GM18870 (cell line): Measurements from ENCODE around the gene TBC1D21.

Experiments used
- ATAC-seq: cut with Tn5 transposase; IDR thresholded peaks from one replicate; pipeline ENCODE4 v1.9.1; 2021; ENCODE audit warnings: moderate library complexity; ENCODE audit not compliant: unreplicated experiment

Gene TBC1D21

DNA sequence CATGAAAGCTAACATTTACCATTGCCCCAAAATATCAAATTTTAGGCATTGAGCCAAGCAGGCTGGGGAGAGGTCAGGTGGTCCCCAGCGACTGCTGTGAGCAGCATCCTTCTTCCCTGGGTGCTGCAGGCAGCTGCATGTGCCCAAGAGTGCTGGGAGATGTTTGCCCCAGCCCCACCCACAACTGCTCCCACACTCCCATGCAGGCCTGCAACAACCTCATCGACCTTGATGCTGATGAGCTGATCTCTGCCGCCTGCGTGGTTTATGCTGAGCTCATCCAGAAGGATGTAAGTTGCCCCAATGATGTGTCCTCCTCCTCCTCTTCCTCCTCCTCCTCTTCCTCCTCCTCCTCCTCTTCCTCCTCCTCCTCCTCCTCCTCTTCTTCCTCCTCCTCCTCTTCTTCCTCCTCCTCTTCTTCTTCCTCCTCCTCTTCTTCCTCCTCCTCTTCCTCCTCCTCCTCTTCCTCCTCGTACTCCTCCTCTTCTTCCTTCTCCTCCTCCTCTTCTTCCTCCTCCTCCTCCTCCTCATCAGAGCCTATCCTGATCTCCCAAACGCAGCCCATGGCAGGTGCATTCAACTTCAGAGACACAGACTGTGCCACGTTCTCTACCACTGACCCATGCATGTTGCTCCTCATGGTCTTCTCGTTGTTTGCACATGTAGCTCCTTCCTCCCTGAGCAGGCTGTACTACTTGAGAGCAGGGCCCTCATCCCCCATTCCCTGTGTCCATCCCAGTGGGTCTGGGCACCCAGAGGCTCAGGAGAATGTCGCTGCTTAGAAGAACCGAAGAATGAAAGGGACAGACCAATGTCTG is 15.1 kb downstream of the TBC1D21 start:
- no peak for ATAC-seq

DNA sequence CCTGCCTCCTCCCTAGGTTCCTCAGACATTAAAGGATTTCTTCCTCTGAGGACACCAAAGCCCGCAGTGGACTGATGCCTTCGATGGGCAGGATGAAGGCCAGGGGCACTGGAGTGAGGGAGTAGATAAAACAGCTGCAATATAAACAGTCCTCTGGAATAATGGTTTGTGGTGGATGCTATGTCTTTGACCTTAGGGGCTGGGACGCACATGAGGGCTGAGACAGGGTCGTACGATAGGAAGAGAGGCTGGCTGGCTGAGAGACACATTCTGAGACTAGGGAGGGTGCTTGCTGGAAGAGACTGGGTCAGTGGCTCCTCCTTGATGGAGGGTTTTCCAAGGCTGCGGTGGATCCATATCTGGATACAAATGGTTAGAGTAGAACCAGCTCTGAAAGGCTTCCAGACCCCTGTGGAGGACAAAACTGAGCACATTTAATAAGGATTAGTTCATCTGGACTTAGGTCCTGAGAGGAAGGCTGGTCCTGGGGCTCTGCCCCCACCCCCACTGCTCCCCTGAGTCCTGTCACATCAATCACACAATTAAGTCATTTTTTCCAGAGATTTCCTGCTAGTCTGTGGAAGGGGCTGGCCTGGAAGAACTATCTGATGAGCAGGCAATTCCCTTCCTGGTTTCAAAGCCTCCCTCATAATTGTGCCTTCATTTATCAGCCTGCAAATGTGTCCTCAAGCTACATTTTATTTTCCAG is 15.8 kb downstream of the TBC1D21 start:
- ATAC-seq: no peak

DNA sequence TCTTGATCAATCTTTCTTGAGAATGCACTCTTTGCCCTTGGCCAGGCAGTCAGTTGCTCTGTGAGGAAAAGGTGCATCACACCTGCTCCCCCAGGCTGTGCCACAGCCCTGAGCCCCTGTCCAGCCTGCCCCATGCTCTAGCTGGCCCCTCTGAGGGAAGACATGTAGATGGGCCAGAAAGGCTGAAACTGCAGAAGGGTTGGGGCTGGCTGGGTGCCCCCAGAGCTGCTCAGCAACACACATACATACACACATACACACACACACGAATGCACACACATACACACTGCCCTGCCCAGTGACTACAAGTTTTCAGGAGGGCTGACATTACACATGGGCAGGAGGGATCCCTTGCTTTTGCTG is 16.4 kb downstream of the TBC1D21 start:
- no peak for ATAC-seq

DNA sequence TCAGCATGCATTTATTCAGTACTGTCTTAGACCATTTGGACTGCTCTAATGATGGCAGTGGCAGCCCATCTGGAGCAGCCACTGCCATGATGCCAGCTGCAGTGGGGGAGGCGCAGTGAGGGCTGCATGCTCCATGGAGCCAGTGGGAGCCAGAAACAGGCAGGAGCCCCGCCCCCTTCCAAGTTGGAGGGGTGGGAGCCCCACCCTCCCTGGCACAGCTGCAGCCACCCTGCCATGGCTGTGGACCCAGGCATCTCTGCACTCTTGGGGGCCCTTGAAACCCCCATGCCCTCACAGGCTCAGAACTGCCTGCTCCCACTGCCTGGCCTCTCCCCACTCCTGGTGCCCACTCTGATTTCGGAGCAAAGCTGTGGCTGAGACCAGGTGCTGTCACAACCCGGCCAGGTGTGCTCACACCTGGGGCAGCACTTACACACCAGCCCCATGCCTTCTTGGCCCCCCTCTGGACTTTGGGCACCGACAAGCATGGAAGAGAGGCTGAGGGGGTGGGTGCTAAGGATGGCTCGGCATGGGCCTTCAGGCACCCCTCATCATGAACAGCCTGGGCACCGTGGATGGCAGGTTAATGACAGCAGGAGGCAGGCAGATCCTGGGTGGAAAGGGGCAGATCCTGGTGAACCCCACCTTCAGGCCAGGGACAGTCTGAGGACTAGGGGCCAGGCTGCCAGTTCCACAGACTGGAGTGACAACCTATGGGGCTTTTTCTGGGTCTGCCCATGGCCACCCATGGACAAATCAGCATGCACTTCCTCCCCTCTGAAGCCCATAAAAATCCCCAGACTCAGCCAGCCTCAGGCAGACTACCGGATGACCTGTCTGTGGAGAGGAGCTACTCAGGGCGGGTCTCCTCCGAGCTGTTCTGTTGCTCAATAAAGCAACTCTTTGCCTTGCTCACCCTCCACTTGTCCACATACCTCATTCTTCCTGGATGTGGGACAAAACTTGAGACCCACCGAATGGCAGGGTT is 18.3 kb downstream of the TBC1D21 start:
- no peak for ATAC-seq

DNA sequence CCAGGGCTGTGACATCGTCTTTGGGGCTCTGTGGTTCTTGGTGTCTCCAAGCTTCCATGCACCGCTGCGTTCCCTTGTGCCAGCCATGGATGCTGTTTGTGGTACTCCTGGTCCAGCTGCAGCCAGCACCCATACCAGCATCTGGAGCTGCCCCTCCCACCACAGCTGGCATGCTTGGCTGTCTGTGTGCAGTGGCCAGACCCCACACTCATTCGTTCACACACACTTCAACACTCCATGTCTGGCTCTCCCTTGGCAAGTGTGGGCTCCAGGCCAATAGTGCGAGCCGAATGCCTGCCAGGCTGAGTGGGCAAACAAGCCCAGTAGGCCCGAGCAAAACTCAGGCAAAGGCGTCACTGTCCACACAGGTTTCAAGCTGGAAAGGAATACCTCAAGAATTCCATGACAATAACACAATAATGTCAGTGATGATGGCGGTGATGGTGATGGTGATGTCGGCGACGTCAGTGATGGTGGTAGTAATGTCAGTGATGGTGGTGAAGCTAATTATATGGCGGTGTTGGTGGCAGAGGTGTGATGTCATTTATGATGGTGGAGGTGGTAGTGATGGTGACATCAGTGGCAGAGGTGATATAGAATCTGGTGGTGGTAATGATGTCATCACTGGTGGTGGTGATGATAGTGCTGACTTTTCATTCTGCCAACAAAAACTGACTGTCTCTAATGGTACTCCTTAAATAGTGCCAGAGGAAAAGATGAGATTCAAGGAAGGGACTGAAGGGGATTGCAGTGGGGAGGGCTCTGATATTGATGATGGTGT is 19.3 kb downstream of the TBC1D21 start:
- ATAC-seq: no peak

DNA sequence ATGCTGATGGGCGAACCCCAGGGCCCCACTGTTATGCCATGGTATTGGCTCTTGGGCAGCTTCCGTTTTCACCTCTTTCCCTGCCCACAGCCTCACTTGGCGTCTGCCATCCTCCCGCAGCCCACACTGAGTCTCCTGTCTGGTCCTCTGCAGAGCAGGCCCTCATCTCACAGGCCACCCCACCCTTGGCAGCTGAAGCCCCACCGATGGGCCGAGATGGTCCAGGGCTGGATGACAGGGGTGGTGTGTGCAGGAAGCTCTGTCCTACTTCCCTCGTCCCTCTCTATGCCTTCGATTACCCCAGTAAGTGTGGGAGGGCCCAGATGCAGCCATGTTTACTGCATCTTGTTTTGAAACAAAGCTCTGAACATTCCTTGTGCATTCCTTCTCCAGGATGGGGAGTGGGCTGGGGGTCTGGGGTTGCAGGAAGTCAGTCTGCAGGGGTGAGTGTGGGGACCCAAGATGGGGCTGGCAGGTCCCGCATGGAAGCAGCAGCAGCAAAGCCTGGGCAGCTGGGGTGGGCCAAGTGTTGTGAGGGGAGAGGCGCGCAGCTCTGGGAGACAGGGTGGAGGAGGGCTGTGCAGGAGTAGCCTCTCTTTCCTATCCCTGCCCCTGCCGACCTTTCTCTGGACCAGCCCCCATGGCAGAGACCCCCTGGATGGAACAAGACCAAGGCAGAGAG is 20.9 kb downstream of the TBC1D21 start:
- ATAC-seq: no peak

DNA sequence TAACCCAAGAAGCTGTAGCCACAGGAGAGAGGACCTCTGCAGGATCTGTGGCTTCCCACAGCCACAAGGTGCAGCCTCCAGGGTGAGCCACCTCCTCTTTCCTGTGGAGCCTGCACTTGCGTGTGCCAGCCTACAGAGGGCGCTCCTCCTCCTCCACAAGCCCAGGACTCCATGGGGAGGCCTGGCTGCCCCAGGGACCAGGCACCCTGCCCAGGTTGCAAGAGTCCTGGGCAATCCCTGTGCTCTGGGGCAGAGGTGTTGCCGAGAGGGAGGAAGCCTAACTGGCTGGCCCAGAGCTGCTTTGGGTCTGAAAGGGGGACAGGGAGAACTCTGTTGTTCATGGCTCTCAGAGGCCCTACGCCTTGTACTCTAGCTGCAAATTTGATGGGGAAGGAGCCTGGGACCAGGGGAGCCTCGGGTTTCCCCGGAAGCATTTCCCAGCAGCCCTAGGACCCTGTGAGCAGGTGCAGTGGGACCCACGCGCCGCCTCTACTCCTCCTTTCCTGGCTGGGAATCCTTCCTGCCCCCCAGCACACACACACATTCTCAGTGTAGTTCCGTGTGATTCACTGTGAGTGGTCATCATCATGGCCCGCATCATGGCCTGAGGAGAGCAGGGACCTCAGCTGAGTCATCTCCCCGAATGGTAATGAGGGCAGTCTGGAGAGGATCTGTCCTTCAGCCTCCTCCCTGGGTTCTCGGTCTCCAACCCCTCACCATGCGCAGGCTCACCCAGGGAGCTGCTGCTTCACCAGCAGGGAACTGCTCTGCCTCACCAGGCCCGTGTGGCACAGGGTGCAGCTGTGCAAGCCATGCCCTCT is 24.3 kb downstream of the TBC1D21 start:
- no peak for ATAC-seq

DNA sequence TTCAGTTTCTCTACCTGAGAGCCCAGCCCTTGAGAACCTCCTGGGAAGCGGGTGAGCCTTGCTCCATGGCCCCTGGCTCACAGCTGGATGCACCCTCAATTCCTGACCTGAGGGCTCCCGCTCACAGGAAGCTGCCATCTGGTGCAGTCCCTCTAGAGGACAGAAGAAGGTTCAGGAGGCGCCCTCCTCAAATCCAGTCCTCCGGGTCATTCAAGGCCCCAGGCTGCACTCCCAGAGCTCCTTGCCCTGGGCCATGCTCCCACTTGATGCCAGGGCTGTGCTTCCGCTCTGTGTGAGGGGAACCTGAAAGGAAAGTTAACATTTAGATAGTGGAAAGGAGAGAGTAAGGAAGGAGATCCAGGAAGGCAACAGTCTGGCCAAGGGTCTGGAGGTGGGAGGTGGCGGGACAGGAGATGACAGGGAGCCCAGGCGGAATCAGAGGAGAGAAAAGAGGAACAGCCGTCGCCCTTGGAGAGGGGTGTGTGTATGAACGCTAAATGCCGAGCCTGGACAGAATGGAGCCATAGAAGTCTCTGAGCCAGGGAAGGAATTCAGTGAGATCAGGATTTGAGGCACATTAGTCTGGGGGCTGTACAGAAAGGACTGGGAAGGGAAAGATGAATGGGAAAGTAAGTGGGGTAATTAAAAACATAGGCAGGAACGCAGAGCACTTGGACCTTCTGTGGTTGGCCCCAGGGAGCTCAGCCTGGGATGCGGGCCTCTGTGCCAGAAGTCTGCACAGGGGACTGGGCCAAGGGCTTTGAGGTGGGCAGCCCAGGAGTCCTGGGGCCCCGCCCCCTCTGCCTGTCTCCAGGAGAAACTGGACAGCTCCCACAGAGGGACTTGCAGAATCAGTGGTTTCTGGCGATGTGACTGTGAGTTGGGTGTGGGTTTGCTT is 26.1 kb downstream of the TBC1D21 start:
- ATAC-seq: no peak

DNA sequence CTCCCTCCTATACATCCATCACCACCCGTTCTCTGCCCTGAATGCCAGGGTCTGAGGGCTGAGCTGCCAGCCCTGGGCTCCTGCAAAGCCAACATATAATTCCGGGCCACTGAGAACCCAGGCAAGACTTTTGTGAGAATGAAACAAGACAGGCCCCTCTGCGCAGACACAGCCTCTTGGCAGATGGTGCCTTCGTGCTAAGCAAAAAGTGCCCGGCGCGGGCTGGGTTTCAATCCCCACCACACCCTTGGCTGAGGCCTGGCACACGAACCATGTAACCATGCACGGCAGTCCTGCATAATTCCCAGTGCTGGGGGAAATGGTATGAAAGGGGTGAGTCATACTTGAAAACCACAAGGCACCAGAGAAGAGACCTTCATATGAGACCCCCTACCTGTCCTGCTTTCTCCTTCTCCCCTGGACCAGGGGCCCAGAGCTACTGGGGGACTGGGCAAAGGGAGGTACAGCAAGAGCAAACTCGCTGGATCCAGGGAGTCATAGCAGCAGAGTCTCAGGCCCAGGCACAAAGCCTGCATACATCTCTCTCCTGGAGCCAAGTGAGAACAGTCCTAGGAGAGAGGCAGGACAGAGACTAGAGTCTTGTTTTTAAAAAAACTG is 26.8 kb downstream of the TBC1D21 start:
- ATAC-seq: no peak

DNA sequence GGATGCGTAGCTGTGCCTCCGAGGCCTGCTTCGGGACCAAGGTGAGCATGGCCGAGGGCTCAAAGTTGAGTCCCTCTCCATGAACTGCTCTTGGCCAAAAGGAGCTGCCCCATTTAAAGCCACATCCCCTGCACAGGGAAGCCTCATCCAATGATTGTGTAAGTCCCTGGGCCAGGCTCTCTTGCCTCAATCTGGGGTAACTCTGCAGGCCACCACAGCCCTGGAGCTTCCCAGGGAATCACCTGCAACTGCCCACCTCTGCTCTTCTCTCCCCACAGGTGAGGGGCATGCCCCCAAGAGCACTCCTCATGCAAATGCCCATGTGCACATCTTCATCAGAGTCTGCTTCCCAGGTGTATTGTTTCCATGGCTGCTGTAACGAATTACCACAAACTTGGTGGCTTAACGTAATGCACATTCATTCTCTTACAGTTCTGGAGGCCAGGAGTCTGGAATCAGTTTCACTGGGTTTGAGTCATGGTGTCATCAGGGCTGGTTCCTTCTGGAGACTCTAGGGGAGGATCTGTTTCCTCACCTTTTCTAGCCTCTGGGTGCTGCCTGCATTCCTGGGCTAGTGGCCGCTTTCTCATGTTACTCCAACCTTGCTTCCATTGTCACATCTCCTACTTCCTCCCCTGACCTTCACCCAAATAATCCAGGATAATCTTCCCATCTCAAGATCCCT is 27.9 kb downstream of the TBC1D21 start:
- ATAC-seq: no peak

DNA sequence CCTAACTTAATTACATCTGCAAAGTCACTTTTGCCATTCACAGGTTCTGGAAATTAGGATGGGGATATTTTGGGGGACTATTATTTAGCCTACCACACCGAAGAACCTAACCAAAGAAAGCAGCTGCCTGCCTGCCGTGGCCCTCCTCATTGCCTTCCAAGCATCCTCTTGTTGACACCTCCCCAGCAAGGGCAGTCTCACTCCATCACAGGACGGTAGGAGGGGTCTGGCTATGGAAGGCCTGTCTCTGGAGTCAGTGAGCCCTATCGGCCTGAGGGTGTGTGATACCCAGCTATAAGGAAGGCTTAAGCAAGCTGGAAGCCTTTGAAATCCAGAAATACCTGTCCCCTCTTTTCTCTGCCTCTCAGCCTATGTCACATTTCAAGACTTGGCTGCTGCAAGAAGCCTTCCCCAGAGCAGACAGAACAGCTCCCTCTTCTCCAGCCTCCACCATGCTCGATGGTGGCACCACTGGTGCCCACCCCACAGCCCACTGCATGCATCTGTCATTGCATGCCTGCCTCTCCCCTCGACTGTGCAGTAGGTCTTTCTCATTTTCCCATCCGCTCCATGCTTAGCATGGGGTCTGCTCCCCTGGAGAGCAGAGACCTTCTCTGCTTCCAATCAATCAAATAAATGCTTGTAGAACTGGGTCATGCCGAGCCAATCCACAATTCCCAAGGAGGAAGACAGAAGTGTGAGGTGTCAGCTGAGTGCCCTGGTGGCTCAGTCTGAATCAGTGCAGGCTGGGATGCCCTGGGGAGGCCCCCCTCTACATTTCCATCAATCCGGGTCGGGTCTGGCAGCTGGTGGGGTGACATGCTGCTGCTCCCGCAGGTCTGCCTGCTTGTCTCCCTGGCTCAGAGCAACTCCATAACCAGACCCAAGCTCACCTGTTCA is 29.0 kb downstream of the TBC1D21 start:
- ATAC-seq: no peak

DNA sequence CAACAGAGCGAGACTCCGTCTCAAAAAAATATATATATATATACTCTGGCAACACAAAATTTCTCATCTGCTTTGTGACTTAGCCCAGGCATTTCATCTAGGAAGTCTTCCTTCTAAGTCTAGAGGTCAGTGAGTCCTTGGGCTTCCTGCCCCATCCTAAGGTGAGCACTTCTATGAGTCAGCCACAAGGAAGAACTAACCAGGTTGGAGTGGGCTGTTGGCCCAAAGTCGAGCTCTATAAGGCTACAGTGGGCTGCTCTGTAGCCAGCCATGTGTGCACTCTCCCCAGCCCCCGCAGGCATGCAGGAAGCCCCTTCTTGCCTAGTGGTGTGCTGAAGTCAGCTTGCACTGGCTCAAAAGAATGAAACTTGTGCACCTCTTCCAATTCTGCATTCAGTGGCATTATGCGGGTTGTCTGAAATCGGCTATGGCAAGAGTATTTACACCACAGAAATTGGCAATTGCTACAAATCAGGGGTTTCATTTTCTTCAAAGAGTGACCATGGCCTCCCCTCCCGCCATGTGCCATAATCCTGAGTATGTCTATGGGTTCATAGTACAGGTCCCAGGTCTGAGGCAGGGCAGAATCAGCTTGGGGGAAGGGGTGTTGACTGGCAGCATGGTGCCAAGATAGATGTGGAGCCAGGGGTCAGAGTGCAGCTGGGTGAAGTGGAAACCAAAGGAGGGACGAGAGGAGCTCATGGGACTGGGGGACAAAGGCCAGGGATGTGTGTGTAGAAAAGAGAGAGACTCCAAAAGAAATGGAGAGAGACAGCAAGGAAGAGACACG is 30.9 kb downstream of the TBC1D21 start:
- ATAC-seq: no peak

DNA sequence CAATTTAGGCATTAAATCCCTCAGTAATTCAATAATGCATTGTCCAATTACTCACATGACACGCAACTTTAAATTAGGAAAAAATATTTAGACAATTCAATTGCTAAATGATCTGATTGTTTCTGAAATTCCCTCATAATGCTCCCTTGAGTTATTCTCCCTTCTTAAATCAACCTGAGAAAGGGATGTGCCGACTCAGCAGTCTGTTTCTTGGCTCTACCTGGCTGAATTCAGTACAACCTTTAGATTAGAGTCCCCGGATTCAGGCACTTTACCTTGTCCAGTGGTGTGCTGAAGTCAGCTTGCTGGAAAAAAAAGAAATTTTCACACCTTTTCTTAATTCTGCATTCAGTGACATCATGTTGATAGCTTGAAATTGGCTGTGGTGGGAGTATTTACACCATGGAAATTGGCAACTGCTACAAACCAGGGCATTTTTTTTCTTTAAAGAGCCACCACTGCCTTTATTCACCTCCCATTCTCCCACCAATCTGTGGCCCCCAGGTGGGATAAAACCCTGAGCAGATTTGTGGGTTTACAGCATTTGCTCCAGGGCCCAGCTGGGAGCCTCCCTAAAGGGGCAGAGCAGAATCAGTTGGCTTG is 32.0 kb downstream of the TBC1D21 start:
- ATAC-seq: no peak

DNA sequence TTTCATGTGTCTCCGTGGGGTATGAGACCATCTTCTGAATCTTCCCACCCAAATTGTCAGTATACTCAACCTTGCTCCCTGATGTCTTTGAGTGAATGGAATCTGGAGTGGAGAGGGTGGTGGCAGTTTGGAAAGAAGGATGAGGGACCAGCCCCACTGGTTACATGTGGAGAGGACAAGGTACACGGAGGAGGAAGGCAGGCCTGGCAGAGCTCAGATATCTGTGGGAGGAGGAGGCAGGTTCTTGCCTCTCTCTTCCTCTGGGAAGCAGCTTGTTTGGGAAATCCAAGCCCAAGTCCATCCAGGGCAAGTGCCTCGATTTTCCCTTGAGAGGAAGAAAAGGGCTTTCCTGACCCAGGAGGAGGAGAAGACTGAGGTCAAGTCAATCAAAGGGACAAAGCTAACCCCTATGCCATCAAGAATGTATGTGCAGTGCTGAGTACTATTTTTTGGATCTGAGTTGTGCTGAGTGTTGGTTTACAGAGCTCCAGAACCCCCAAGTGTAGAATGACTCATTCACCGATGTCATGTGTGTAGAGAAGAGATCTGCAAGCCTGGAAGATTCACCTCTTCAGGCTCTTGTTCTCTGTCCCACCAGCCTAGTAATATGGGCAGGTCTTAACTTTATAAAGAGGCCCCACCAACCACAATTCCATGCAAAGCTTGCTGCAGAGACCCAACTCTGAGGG is 33.1 kb downstream of the TBC1D21 start:
- no peak for ATAC-seq
